SU-DHL-6 (cell line): Measurements from ENCODE around the gene MMP21.

Source experiments
- EZH2phosphoT487 ChIP-seq: fragments of 200-600 bp; sonication (generic), shearing (Covaris generic); conservative IDR thresholded peaks from 2 replicates; pipeline ENCODE4 v1.6.1; 2018; ENCODE audit warnings: mild to moderate bottlenecking, antibody characterized with exemption, low read length, moderate library complexity, mixed read lengths
- TF ChIP-seq, protein P1 (sequence below): fragments of 200-600 bp; sonication (generic); IDR thresholded peaks from one replicate; pipeline ENCODE4 v1.5.1; 2017; ENCODE audit warnings: antibody characterized with exemption, mild to moderate bottlenecking, low read length, moderate library complexity; ENCODE audit not compliant: insufficient read depth, poor library complexity, severe bottlenecking

DNA sequence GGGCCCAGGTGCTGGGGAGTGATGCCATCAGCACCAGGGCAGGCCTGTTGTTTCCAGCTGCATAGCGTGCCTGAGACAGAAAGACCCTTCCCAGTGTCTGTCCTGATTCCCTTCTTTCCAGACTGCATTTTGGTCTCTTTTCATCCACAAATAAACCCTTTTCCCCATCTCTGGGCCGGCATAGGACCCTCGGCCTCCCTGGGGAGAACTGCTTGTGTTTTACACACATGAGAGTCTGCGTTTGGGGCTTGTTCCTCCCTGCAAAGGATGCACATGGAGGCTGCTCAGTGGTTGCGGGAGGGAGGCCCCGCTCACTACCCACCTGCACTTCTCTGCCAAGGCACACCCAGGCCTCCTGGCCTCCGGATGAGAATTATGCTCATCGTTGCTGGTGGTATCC lies 5.8 kb upstream of the MMP21 start:
- TF ChIP-seq, protein P1, sequence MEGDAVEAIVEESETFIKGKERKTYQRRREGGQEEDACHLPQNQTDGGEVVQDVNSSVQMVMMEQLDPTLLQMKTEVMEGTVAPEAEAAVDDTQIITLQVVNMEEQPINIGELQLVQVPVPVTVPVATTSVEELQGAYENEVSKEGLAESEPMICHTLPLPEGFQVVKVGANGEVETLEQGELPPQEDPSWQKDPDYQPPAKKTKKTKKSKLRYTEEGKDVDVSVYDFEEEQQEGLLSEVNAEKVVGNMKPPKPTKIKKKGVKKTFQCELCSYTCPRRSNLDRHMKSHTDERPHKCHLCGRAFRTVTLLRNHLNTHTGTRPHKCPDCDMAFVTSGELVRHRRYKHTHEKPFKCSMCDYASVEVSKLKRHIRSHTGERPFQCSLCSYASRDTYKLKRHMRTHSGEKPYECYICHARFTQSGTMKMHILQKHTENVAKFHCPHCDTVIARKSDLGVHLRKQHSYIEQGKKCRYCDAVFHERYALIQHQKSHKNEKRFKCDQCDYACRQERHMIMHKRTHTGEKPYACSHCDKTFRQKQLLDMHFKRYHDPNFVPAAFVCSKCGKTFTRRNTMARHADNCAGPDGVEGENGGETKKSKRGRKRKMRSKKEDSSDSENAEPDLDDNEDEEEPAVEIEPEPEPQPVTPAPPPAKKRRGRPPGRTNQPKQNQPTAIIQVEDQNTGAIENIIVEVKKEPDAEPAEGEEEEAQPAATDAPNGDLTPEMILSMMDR, result no peak
- no peak for TF ChIP-seq EZH2phosphoT487
